ENCODE measurements around the gene CCSER2. TPM values are rescaled to one million over a fixed set of nuclear protein-coding genes. Genes with fewer than 3 reads are reported as not detected.

Gene CCSER2
- total RNA-seq, 1 donor from 2014 or later = 22.4 TPM

GRCh38 chr10:84355106-84355505 is 26.7 kb downstream of the CCSER2 start:
- no peak for FAIRE-seq
- DNase-seq (ENCODE audit: low read depth) = no peak
- Histone ChIP-seq H3K36me3 (ENCODE audit: control insufficient read depth, insufficient read depth, low read length) (no peaks in the 10 kb centered on the region), H3K4me3 (ENCODE audit: low read depth, low read length) (no peak overlapping the region), H3K27me3 (ENCODE audit: control insufficient read depth, insufficient read depth, low read length) (no peaks in the 10 kb centered on the region)
- no peak for TF ChIP-seq CTCF (IDR thresholded peaks at IDR 0.05; ENCODE audit: insufficient read depth, low read length, severe bottlenecking)

DNA sequence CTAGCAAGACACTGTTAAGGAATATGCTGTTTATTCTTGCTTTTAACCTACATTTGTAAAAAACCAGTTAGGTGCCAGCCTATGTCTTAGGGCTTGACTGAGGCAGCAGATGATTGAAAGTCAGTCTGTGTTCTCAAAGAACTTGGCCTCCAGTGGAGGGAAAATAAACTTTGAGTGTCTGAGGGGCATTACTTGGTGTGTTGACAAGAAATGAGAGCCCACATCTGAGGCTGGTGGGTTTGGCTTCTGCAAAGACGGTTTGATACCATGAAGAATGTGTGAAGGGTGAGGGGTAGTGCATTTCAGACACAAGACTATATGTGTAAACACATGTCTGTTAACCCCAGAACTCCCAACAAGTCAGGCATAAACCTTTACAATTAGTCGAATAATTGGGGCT is 28.5 kb downstream of the CCSER2 start:
- Histone ChIP-seq H3K27me3 (ENCODE audit: control insufficient read depth, insufficient read depth, low read length) (no peaks in the 10 kb centered on the region), H3K4me3 (ENCODE audit: low read depth, low read length) (no peak overlapping the region), H3K36me3 (ENCODE audit: control insufficient read depth, insufficient read depth, low read length) (no peaks in the 10 kb centered on the region)
- TF ChIP-seq CTCF (IDR thresholded peaks at IDR 0.05; ENCODE audit: insufficient read depth, low read length, severe bottlenecking) = no peak
- FAIRE-seq = no peak
- no peak for DNase-seq (ENCODE audit: low read depth)

GRCh38 chr10:84358743-84359142 is 30.4 kb downstream of the CCSER2 start:
- TF ChIP-seq CTCF (IDR thresholded peaks at IDR 0.05; ENCODE audit: insufficient read depth, low read length, severe bottlenecking) = no peak
- Histone ChIP-seq H3K27me3 (ENCODE audit: control insufficient read depth, insufficient read depth, low read length) (no peaks in the 10 kb centered on the region), H3K36me3 (ENCODE audit: control insufficient read depth, insufficient read depth, low read length) (no peaks in the 10 kb centered on the region), H3K4me3 (ENCODE audit: low read depth, low read length) (no peak overlapping the region)
- DNase-seq (ENCODE audit: low read depth) (no peak), FAIRE-seq (no peak)

GRCh38 chr10:84360637-84361365 is 32.4 kb downstream of the CCSER2 start:
- Histone ChIP-seq H3K27me3 (ENCODE audit: control insufficient read depth, insufficient read depth, low read length) (no peaks in the 10 kb centered on the region), H3K36me3 (ENCODE audit: control insufficient read depth, insufficient read depth, low read length) (no peaks in the 10 kb centered on the region), H3K4me3 (ENCODE audit: low read depth, low read length) (peak overlapping the region; percentile 30)
- DNase-seq (ENCODE audit: low read depth) (no peak), FAIRE-seq (no peak)
- no peak for TF ChIP-seq CTCF (IDR thresholded peaks at IDR 0.05; ENCODE audit: insufficient read depth, low read length, severe bottlenecking)

DNA sequence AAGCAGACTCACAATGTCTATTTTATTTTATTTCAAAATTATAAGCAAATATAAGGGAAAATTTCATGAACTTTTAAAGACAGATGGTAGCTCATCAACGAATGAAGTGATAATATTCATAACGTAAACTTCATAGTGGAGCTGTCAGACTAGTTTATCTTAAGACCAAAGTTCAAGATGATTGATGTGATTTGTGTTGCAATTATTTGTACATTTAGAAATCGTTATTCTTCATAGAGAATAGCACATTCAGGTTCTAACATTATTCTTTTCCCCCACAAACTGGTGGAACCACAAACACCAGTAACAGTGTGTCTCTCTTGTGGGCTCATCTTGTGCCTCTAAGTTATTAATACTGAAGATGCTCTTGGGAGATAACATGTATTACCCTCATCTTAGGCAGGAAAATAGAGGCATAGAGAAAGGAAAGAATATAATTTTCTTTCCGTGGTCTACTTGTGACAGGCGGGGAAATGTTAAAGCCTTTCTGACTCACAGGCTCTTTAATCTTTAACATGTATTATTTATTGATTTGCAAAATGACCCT is 37.0 kb downstream of the CCSER2 start:
- Histone ChIP-seq H3K27me3 (ENCODE audit: control insufficient read depth, insufficient read depth, low read length) (no peaks in the 10 kb centered on the region), H3K4me3 (ENCODE audit: low read depth, low read length) (no peak overlapping the region), H3K36me3 (ENCODE audit: control insufficient read depth, insufficient read depth, low read length) (no peaks in the 10 kb centered on the region)
- DNase-seq (ENCODE audit: low read depth) = no peak
- TF ChIP-seq CTCF (IDR thresholded peaks at IDR 0.05; ENCODE audit: insufficient read depth, low read length, severe bottlenecking) = no peak
- no peak for FAIRE-seq

DNA sequence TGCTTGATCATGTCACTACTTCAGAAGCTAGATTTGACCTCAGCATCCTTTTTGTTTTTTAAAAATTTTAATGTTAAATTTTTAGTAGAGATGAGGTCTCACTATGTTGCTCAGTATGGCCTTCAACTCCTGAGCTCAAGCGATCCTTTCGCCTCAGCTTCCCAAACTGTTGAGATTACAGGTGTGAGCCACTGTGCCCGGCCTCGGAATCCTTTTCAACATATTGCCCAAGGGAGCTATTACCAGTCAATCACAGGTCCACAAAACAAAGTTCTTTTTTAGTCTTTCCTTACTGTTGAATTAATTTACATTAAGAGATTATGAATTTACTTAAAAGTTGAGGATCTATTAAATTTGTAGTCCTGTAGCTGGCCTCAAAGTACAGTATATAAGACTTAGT is 37.7 kb downstream of the CCSER2 start:
- DNase-seq (ENCODE audit: low read depth) = no peak
- Histone ChIP-seq H3K27me3 (ENCODE audit: control insufficient read depth, insufficient read depth, low read length) (no peaks in the 10 kb centered on the region), H3K36me3 (ENCODE audit: control insufficient read depth, insufficient read depth, low read length) (no peaks in the 10 kb centered on the region), H3K4me3 (ENCODE audit: low read depth, low read length) (no peak overlapping the region)
- FAIRE-seq = no peak
- TF ChIP-seq CTCF (IDR thresholded peaks at IDR 0.05; ENCODE audit: insufficient read depth, low read length, severe bottlenecking) = no peak
